ENCODE data around the gene MN1.

MN1 gene

GRCh38 chr22:27827604-27828587 is 26.3 kb upstream of the MN1 start:
- DNase-seq (ENCODE audit: insufficient read length, low spot score) (no peak), FAIRE-seq (no peak)

DNA sequence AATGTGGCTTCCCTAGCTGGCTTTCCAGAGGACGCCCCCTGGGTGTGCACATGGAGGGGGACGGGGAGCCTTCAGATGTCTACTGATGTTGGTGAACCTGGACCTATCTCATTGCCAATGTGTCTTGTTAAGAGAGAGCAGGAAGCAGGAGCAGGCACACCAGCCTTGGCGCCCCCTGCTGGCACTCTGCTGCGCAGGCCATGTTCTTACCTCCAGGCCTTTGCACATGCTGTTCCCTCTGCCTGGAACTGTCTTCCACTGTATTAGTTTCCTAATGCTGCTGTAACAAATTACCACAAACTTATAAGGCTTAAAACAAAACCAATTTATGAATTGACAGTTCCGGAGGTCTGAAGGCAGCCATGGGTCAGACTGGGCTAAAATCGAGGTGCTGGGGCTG is 23.6 kb upstream of the MN1 start:
- DNase-seq (ENCODE audit: insufficient read length, low spot score) (no peak), FAIRE-seq (no peak)

GRCh38 chr22:27823221-27823620 is 21.7 kb upstream of the MN1 start:
- DNase-seq (ENCODE audit: insufficient read length, low spot score) (no peak), FAIRE-seq (no peak)

DNA sequence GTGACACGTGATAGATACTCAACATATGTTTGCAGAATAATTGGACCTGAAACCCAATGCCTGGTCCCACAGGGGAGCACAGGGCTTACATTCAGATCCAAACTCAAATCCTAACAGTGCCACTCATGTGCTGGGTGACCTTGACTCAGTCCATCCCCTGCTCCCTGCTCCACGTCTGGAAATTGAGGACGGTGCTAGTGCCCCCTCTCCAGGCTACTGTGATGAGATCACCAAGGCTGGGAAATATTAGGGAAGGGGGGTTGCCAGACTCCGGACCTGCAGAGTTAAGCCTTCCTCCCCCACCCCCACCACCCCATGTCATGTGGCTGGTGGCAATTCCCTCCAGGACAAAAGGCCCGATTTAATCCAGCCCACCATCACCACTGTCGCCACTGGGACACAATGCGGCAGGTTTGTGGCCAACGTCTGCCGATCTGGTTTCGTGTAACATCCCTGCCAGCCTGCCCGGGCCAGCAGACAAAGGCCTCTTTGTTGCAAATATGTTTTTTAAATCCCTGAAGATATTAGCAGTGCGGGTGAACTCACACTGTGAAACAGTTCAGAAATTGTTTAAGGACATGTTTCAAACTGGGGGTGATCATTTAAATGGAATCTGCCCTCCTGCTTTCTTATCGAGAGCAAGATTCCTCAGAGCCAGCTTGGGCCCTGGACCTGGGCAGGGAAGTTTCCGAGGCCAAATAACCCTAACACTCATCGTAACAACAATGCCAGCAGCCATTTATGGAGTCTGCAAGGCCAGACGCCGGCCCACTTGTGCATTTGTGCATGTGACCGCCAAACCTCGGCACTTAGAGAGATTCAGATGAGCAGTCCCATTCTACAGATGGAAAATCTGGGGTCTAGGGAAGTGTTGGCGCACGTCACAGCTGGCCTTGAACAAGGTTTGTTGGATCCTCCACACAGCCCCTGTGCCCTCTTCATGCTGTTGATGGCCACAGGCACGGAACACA is 19.6 kb upstream of the MN1 start:
- DNase-seq (ENCODE audit: insufficient read length, low spot score) = no peak
- no peak for FAIRE-seq

DNA sequence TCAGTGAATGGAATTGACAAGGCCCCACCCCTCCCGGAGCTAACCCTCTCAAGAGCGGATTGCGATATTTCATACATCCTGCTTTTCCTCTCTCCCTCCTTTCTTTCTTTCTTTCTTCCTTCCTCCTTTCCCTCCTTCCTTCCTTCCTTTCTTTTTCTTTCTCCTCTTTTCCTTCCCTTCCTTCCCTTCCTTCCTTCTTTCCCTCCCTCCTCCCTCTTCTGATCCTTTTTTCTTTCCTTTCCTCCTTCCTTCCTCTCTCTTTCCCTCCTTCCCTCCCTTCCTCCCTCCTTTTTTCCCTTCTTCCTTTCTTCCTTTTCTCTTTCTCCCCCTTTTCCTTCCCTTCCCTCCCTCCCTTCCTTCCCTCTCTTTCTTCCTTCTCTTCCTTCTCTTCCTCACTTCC is 15.0 kb upstream of the MN1 start:
- FAIRE-seq (no peak), DNase-seq (ENCODE audit: insufficient read length, low spot score) (no peak)

DNA sequence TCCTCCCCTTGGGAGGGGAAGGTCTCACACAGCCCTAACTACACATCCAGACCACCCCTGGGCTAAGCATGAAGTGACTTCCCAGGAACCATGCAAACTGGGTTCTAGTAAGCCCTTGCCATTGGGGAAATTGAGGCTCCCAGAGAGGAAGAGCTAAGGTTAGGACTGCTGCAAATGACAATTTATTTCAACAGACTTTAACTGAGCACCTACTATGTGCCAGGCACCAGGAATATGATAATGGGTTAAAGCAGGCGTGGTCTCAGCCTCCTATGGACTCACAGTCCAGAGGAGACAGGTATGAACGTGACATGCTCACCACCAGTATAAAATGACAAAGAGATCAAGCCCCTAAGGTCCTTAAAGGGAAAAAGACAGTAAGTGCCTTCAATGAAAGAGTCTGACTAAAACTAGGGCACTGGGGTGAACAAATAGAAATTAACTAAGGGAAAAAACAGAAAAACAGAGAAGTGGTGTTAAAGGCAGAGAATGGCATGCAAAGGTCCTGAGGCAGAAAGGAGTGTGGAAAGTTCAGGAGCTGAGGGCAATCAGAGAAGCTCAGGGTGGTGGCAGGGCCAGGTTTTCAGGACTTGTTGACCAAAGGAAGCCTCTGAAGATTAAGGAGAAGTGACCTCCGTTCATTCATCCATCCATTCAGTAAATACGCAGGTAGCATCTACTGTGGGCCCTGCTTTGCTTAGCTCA is 14.4 kb upstream of the MN1 start:
- DNase-seq (ENCODE audit: insufficient read length, low spot score) = no peak
- no peak for FAIRE-seq

- FAIRE-seq (no peak), DNase-seq (ENCODE audit: insufficient read length, low spot score) (no peak)
Observed at GRCh38 chr22:27814993-27815392, 13.4 kb upstream of the MN1 start.

DNA sequence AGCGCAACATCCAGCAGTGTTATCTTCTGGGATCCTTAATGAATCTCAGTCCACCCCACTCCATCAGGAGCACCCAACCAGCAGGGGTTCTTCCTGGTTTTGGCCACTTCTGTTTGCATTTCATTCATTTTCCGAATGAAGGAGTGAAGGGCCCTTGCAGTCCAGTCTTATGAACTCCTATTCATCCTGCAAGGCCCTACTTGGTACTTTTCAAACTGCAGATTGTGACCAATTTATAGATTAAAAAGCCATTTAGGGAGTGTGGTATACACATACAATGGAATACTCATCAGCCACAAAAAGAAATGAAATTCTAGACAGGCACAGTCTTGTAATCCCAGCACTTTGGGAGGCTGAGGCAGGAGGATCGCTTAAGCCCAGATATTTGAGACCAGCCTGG is 10.2 kb upstream of the MN1 start:
- DNase-seq (ENCODE audit: insufficient read length, low spot score) = no peak
- no peak for FAIRE-seq

GRCh38 chr22:27810609-27811151 is 9.1 kb upstream of the MN1 start:
- no peak for DNase-seq (ENCODE audit: insufficient read length, low spot score)
- no peak for FAIRE-seq

DNA sequence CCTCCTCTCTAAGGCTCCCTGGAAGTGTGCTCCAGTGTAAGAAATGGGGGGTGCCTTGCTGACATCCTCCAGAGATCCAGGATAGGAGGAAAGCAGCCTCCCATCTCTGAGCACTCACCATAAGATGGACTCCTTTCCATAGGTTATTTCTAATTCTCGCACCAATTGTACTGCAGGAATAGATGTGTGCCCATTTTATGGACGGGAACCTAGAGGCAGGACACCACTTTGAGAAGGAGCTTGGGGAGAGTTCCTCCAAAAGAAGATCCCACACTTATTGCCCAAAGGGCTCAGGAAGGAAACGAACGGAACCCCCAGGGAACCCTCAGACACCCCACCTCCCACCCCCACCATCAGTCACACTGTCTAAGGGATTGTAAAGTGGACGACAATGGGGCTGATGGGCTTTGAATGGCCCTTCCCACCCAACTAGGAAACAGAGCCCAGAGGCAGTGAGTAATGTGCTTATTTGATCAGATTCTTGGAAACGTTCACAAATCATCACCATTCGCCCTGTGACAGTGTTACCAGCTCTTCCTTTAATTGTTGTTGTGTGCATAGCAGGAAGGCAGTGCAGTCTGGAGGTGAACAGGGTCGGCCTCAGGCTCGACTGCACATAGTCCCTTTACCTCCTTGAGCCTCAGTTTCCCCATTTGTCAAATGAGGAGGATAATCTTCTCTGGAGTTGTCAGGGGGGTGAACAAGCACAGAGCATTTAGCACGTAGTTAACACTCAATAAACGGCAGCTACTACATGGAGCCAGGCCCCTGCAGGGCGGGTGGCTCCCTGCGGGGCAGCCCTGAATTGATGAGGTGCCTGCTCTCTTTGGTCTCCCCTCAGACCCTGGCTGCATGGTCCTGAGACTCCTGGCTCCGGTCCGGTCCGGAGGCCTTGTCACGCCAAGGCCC is 8.4 kb upstream of the MN1 start:
- FAIRE-seq (no peak), DNase-seq (ENCODE audit: insufficient read length, low spot score) (no peak)

GRCh38 chr22:27809226-27809603 is 7.7 kb upstream of the MN1 start:
- DNase-seq (ENCODE audit: insufficient read length, low spot score) = no peak
- FAIRE-seq = no peak

- no peak for FAIRE-seq
- DNase-seq (ENCODE audit: insufficient read length, low spot score) = no peak
Observed at GRCh38 chr22:27808451-27809225, 7.1 kb upstream of the MN1 start.

DNA sequence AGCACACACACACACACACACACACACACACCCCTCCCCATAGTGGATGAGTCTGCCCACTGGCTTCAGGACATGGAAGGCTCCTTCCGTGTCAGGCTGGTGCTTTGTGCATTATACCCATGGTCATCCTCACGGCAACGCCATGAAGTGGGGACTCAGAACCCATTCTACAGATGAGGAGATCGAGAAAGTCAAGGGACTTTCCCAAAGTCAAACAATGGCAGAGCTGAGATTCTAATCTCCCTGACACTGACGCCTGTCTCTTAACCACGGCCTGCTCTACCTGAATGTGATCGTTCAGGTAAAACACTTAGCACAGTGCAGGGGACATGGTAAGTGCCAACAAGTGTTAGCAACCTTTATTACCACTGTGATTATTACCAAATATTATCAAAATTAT is 4.3 kb upstream of the MN1 start:
- no peak for DNase-seq (ENCODE audit: insufficient read length, low spot score)
- no peak for FAIRE-seq

DNA sequence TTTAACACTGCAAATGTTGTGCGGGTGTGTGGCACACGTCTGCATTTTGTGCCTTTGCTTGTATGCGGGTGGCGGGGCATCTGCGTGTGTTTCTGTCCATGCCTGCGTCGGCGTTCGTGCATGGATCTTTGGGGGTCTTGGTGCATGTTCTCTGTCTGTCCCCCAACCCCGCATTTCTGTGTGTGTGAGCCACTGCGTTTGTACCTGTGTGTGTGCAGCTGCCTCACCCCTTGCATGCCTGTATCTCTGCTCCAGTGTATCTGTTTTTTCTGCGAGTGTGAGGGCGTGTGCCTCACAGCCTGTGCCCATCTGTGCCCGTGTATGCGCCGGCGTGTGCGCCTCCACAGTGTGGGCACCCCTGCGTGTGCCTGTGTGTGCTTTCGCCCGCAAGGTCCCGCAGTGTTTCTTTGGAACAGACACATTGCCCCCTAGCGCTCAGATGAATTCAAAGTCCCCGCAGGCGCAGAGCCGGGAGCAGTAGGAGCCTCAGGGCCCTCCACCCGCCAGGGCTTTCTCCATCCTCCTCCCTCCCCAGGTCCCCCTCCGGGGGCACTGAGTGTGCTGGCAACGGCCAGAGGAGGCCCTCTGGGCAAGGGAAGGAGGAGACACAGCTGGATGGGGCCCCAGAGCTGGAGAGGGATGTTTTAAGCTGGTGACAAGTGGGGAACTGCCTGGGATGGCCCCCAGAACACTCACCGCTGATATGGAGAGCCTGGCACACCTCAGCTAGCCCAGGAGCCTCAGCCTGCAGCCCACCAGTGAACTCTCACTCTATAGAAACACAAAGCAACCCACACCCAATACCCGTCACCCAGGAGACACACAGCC is 3.1 kb upstream of the MN1 start:
- DNase-seq (ENCODE audit: insufficient read length, low spot score) (peak; percentile 71), FAIRE-seq (no peak)

DNA sequence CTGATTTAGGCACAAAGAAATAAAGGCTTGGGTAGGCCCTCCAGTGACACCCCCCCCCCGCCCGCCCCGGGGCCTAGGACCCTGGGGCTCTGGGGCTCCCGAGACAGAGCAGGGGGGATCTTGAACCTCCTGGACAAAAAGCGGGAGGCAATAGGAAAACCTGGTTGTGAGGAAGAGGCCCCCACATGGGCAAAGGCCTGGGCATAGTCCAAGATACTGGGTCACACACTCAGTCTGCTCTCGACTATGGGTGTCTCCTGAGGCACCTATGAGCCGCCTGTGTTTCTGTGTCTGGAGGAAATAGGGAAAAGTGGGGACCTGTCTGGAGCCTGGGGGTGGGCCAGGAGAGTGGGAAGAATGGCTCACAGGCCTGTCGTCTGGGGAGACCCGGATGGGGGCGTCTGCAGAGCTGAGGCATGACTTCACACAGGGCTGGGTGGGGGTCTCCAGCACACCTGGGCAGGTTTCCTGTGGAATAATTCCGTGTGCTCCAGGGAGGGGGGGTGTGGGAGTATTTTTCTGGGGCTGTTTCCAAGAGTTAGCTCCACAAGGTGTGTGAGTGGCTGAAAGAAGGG is 2.4 kb upstream of the MN1 start:
- DNase-seq (ENCODE audit: insufficient read length, low spot score) = no peak
- FAIRE-seq = no peak

DNA sequence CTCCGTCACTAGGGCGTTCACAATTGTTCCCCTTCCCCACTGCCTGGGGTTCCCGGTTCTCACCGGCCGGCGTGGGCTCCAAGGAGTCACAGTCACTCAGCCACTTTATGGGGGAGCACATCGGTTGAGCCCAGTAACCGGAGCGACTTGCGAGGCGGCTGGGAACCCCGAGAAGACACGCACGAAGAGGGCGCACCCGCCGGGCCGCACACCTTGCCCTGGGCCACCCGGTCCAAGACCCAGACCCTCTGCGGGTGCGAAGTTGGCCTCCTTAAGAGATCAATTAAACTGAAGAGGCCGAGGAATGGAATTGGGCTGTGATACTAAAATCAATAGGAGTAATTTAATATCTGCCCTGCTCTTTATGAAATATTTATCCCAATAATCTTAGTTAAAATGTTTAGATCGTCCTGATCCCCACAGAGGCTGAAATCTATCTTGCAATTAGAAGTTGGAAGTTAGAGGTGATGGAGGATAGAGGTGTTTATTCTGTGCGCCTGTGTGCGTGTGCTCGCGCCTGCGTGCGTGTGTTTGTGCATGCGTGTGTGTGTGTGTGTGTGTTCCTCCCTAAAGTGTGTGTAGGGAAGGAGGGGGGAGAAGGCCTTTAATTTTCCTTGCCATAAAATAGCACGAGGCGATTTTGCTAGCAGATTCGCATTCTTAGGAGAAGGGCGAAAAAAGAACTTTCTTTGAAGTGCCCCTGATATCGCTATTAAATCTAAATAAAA is 954 bp upstream of the MN1 start:
- DNase-seq (ENCODE audit: insufficient read length, low spot score) = no peak
- no peak for FAIRE-seq

- DNase-seq (ENCODE audit: insufficient read length, low spot score) = no peak
- no peak for FAIRE-seq
Observed at GRCh38 chr22:27801202-27801615, 347 bp downstream of the MN1 start.

Data from GM19239 (cell line).